SU-DHL-6 (cell line): Measurements from ENCODE around the gene CACNG1.

Source experiments
- H2AFZ ChIP-seq: fragments of 200-600 bp; sonication (generic); 2 replicates; pipeline ENCODE4 v1.6.1; 2014; ENCODE audit warnings: low read depth, mild to moderate bottlenecking, moderate library complexity, mixed read lengths, antibody characterized with exemption, low read length; ENCODE audit not compliant: severe bottlenecking
- H3F3A ChIP-seq: fragments of 200-600 bp; shearing (Covaris generic); 2 replicates; pipeline ENCODE4 v1.6.0; 2016; ENCODE audit warnings: antibody characterized with exemption, mild to moderate bottlenecking; ENCODE audit not compliant: insufficient read depth
- H3K27ac ChIP-seq: fragments of 200-600 bp; sonication (generic); 2 replicates; pipeline ENCODE4 v1.5.1; 2016; ENCODE audit warnings: low read depth, mild to moderate bottlenecking, low read length, moderate library complexity, mixed read lengths
- H3K27me3 ChIP-seq: fragments of 200-600 bp; sonication (generic), shearing (Covaris generic); 2 replicates; pipeline ENCODE4 v1.6.0; 2014; ENCODE audit warnings: mild to moderate bottlenecking, low read length
- H3K36me3 ChIP-seq: fragments of 200-600 bp; sonication (generic); 2 replicates; pipeline ENCODE4 v1.6.1; 2014; ENCODE audit warnings: mild to moderate bottlenecking, low read length, mixed read lengths
- H3K4me2 ChIP-seq: fragments of 300-600, 200-600 bp; shearing (Covaris generic), sonication (generic); 2 replicates; pipeline ENCODE4 v1.6.0; 2014; ENCODE audit warnings: low read length, low read depth, mild to moderate bottlenecking; ENCODE audit not compliant: poor library complexity, severe bottlenecking
- H3K4me3 ChIP-seq: fragments of 200-600 bp; sonication (generic); 2 replicates; pipeline ENCODE4 v1.5.1; 2014; ENCODE audit warnings: antibody characterized with exemption, low read length, mild to moderate bottlenecking, mixed read lengths; ENCODE audit not compliant: insufficient read depth, poor library complexity, severe bottlenecking
- H3K79me2 ChIP-seq: fragments of 200-600 bp; sonication (generic); 2 replicates; pipeline ENCODE4 v1.6.1; 2014; ENCODE audit warnings: mild to moderate bottlenecking, low read length, moderate library complexity; ENCODE audit not compliant: insufficient read depth
- H3K9ac ChIP-seq: fragments of 200-600 bp; sonication (generic); 2 replicates; pipeline ENCODE4 v1.7.0; 2014; ENCODE audit warnings: mild to moderate bottlenecking, low read length
- H3K9me2 ChIP-seq: fragments of 200-600 bp; sonication (generic); replicated peaks from 2 replicates; pipeline ENCODE4 v1.6.1; 2014; ENCODE audit warnings: low read length; ENCODE audit not compliant: insufficient read depth
- H3K9me3 ChIP-seq: fragments of 200-600 bp; sonication (generic); 2 replicates; pipeline ENCODE4 v1.6.1; 2014; ENCODE audit warnings: low read length, mixed read lengths; ENCODE audit not compliant: insufficient read depth
- H4K20me1 ChIP-seq: fragments of 200-600 bp; sonication (generic); 2 replicates; pipeline ENCODE4 v1.6.1; 2014; ENCODE audit warnings: low read depth, mild to moderate bottlenecking, antibody characterized with exemption, low read length, moderate library complexity, mixed read lengths
- EZH2phosphoT487 ChIP-seq: fragments of 200-600 bp; sonication (generic), shearing (Covaris generic); conservative IDR thresholded peaks from 2 replicates; pipeline ENCODE4 v1.6.1; 2018; ENCODE audit warnings: mild to moderate bottlenecking, antibody characterized with exemption, low read length, moderate library complexity, mixed read lengths
- TF ChIP-seq, protein P1 (sequence below): fragments of 200-600 bp; sonication (generic); IDR thresholded peaks from one replicate; pipeline ENCODE4 v1.5.1; 2017; ENCODE audit warnings: antibody characterized with exemption, mild to moderate bottlenecking, low read length, moderate library complexity; ENCODE audit not compliant: insufficient read depth, poor library complexity, severe bottlenecking

CACNG1 gene

DNA sequence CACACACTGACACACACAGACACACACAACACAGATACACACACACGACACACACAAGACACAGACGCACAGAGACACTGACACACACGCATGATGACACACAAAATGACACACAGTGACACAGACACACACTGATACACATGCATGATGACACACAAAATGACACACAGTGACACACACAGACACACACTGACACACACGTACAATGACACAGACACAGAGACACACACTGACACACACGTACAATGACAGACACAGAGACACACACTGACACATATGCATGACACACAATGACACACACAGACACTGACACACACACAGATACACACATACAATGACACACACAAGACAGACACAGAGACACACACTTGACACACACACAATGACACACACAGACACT lies 10.3 kb downstream of the CACNG1 start:
- Histone ChIP-seq H3K79me2 (no peaks in the 10 kb centered on the region), H2AFZ (no peak overlapping the region), H3K27ac (no peak overlapping the region), H3K4me3 (no peak overlapping the region), H3K9me2 (no peaks in the 10 kb centered on the region), H3K27me3 (no peaks in the 10 kb centered on the region), H3F3A (no peaks in the 10 kb centered on the region), H3K9me3 (no peaks in the 10 kb centered on the region), H3K36me3 (no peaks in the 10 kb centered on the region), H4K20me1 (no peaks in the 10 kb centered on the region), H3K9ac (no peak overlapping the region), H3K4me2 (no peak overlapping the region)
- TF ChIP-seq EZH2phosphoT487 = no peak
- TF ChIP-seq, protein P1, sequence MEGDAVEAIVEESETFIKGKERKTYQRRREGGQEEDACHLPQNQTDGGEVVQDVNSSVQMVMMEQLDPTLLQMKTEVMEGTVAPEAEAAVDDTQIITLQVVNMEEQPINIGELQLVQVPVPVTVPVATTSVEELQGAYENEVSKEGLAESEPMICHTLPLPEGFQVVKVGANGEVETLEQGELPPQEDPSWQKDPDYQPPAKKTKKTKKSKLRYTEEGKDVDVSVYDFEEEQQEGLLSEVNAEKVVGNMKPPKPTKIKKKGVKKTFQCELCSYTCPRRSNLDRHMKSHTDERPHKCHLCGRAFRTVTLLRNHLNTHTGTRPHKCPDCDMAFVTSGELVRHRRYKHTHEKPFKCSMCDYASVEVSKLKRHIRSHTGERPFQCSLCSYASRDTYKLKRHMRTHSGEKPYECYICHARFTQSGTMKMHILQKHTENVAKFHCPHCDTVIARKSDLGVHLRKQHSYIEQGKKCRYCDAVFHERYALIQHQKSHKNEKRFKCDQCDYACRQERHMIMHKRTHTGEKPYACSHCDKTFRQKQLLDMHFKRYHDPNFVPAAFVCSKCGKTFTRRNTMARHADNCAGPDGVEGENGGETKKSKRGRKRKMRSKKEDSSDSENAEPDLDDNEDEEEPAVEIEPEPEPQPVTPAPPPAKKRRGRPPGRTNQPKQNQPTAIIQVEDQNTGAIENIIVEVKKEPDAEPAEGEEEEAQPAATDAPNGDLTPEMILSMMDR = no peak

DNA sequence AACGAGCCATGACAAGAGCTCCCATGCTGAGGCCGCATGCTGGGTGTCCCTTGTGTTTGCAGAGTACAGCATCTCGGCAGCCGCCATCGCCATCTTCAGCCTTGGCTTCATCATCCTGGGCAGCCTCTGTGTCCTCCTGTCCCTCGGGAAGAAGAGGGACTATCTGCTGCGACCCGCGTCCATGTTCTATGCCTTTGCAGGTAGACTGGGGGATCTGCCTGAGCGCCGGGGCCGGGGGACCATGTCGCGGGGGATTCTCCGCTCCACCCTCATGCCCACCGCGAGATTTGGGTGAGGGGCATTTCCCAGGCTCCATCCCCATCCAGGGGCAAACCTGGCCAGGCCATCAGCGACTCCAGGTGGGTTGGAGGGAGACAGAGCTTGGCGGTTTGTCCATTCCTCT lies 10.7 kb downstream of the CACNG1 start:
- Histone ChIP-seq H3F3A (no peaks in the 10 kb centered on the region), H3K9ac (no peak overlapping the region), H4K20me1 (no peaks in the 10 kb centered on the region), H3K27ac (no peak overlapping the region), H3K27me3 (no peaks in the 10 kb centered on the region), H3K9me2 (no peaks in the 10 kb centered on the region), H3K36me3 (no peaks in the 10 kb centered on the region), H3K4me3 (no peak overlapping the region), H3K79me2 (no peaks in the 10 kb centered on the region), H2AFZ (no peak overlapping the region), H3K9me3 (no peaks in the 10 kb centered on the region), H3K4me2 (no peak overlapping the region)
- TF ChIP-seq EZH2phosphoT487 = no peak
- TF ChIP-seq, protein P1 = no peak

DNA sequence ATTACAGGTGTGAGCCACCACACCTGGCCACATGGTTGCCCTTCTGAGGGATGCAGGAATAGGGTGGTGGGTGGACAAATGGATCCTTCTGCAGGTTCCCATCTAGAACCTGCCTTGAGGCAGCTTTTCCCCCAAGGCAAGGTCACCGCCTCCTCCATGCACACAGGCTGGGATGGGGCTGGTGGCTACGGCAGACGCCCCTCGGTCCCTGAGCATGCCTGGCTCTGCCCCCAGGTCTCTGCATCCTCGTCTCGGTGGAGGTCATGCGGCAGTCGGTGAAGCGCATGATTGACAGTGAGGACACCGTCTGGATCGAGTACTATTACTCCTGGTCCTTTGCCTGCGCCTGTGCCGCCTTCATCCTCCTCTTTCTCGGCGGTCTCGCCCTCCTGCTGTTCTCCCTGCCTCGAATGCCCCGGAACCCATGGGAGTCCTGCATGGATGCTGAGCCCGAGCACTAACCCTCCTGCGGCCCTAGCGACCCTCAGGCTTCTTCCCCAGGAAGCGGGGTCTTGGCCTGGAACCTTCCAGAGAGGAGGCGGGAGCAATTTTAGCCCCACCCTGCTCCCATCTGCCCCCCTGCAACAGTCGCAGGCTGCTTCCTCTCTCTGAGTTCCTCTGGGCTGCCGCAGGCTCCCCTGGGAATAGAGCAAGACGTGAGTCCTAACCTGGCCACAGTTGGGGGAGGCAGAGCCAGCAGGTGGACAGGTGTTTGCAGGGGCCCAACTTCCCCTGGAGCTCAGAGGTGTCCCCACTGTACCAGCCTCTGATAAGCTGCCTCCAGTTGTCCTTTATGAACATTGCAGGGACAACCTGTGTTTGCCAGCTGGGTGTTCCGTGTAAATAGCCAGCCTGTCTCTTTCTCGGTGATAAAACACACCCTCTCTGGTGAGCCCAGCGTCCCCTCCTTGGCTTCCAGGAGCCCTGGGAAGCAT lies 11.7 kb downstream of the CACNG1 start:
- Histone ChIP-seq H3K9me2 (no peaks in the 10 kb centered on the region), H3K79me2 (no peaks in the 10 kb centered on the region), H3K4me3 (no peak overlapping the region), H3K9ac (no peak overlapping the region), H3K27ac (no peak overlapping the region), H2AFZ (no peak overlapping the region), H3K27me3 (no peaks in the 10 kb centered on the region), H3K4me2 (no peak overlapping the region), H4K20me1 (no peaks in the 10 kb centered on the region), H3K9me3 (no peaks in the 10 kb centered on the region), H3K36me3 (no peaks in the 10 kb centered on the region), H3F3A (no peaks in the 10 kb centered on the region)
- TF ChIP-seq, protein P1 = no peak
- TF ChIP-seq EZH2phosphoT487 = no peak
